ENCODE results near the gene GRK5. TPM values are rescaled to one million over a fixed set of nuclear protein-coding genes. Genes with fewer than 3 reads are reported as not detected.
A peak's percentile ranks its signal among the peaks of the same experiment; 100 is the strongest.

GRK5 gene
- total RNA-seq, 1 experiment from 2014 or later, result 4.6 TPM

GRCh38 chr10:119360181-119360921 lies 153.0 kb downstream of the GRK5 start:
- peak; percentile 12 for DNase-seq (ENCODE audit: low spot score)

- DNase-seq (ENCODE audit: low spot score), result no peak
Measured at GRCh38 chr10:119361037-119361436, 153.7 kb downstream of the GRK5 start.

- DNase-seq (ENCODE audit: low spot score), result no peak
Measured at GRCh38 chr10:119362122-119362521, 154.8 kb downstream of the GRK5 start.

GRCh38 chr10:119364645-119365600 lies 157.6 kb downstream of the GRK5 start:
- no peak for DNase-seq (ENCODE audit: low spot score)

- no peak for DNase-seq (ENCODE audit: low spot score)
Measured at GRCh38 chr10:119365773-119366599, 158.6 kb downstream of the GRK5 start.

GRCh38 chr10:119367841-119368549 lies 160.6 kb downstream of the GRK5 start:
- no peak for DNase-seq (ENCODE audit: low spot score)

GRCh38 chr10:119368581-119368980 lies 161.2 kb downstream of the GRK5 start:
- DNase-seq (ENCODE audit: low spot score), result no peak

- no peak for DNase-seq (ENCODE audit: low spot score)
Measured at GRCh38 chr10:119368991-119369869, 161.9 kb downstream of the GRK5 start.

- no peak for DNase-seq (ENCODE audit: low spot score)
Measured at GRCh38 chr10:119370111-119370741, 162.9 kb downstream of the GRK5 start.

- no peak for DNase-seq (ENCODE audit: low spot score)
Measured at GRCh38 chr10:119370972-119371703, 163.8 kb downstream of the GRK5 start.

- no peak for DNase-seq (ENCODE audit: low spot score)
Measured at GRCh38 chr10:119371704-119372663, 164.6 kb downstream of the GRK5 start.

GRCh38 chr10:119373294-119374102 lies 166.1 kb downstream of the GRK5 start:
- no peak for DNase-seq (ENCODE audit: low spot score)

GRCh38 chr10:119374236-119374635 lies 166.9 kb downstream of the GRK5 start:
- no peak for DNase-seq (ENCODE audit: low spot score)

GRCh38 chr10:119375574-119376272 lies 168.4 kb downstream of the GRK5 start:
- peak; percentile 3 for DNase-seq (ENCODE audit: low spot score)

- no peak for DNase-seq (ENCODE audit: low spot score)
Measured at GRCh38 chr10:119377451-119377957, 170.1 kb downstream of the GRK5 start.

All from HT-29 (cell line).